GM19328 (cell line): ENCODE data around the gene NPL.

ENCODE experiments used
- ATAC-seq: cut with Tn5 transposase; IDR thresholded peaks from one replicate; pipeline ENCODE4 v1.9.1; 2021; ENCODE audit warnings: mild to moderate bottlenecking, moderate library complexity; ENCODE audit not compliant: unreplicated experiment

Gene NPL

DNA sequence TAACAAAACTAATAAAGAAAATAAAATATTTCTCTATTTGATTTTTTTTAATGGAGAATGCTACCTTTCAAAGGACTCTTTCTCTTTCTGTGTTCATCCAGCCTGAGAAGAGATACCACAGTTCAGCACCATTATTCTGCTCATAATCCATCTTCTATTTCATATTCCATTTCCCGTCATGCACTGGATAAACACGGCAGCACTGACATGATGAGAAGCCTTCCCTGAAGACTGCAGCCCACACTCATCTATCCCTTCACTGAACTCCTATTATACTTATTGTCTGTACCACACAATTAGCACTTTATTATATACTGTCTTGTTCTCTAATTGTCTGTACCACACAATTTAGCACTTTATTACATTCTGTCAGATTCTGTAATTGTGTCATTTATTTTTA is 10.7 kb upstream of the NPL start:
- no peak for ATAC-seq

DNA sequence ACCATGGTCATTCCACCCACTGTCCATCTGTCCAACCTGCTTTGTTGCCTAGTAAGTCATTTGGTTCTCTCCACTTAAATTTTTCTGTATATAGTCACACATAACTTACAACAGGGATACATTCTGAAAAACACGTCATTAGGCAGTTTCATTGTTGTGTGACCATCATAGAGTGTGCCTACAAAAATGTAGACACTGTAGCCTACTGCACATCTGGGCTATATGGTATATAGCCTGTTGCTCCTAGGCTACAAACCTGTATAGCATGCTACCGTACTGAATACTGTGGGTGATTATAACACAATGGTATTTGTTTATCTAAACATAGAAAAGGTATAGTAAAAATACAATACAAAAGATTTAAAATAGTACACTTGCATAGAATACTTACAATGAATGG is 10.0 kb upstream of the NPL start:
- ATAC-seq, result no peak

DNA sequence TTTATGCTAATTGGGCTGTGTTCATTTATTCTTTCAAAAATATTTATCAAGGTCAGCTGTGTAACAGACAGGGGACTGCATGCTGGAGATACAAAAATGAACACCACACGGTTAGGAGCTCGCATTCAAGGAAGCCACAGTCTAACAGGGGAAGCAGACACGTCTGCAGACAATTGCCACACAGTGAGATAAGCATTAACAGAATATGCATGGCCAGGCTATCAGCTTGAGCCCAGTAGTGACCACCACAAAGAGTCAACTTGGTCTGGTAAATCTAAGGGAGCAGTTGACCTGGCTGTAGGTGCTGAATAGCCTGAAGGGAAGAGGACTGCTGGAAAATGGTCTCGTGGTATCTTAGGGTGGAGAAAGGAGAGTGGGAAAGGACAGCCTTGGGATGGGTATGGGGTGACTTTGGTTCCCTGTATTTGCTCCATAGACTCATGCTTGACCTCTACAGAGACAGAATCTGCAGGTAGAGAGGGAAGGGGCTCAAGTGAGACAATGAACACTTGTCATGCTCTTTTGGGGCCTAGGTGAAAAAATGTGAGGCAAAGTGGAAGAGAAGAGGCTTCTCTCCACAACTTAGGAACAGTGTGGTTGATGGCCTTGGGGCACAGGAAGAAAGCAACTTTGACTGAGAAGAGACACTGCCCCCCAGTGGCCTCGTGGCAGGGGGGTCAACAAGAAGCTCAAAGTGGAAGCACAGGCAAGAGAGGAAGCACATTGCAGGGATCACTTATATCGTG is 7.6 kb upstream of the NPL start:
- no peak for ATAC-seq

DNA sequence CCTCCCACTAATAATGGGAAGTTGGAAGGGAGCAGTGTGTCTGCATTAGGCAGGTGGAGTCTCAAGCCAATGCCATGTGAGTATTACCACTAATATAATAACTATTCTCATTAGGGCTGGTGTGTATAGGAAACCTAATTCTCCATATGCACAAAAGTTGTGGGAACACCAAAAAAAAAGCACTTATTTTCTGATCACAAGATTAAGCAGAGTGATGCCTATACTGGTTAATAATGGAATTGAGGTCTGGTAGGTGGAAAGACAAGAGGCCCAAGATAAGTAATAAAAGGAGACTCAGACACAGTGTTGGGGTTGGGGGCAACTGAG is 7.0 kb upstream of the NPL start:
- ATAC-seq, result no peak

DNA sequence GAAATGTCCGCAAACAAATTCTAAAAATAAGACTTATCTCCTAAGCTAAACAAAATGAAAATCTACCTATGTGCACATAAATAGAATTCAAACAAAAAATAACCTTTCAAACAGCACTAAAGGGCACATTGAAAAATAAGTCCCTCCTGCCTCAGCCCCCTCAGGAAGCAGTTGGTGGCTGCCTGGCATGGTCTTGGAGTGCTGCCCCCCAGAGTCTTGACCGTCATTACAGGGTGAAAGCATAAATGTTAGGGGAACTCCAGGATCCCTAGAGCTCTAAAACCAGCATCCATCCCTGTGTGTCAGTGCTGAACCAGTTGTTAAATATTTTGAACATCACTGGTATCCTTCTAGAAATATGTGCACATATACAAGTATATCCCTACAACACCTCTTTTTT is 6.5 kb upstream of the NPL start:
- ATAC-seq, result no peak

DNA sequence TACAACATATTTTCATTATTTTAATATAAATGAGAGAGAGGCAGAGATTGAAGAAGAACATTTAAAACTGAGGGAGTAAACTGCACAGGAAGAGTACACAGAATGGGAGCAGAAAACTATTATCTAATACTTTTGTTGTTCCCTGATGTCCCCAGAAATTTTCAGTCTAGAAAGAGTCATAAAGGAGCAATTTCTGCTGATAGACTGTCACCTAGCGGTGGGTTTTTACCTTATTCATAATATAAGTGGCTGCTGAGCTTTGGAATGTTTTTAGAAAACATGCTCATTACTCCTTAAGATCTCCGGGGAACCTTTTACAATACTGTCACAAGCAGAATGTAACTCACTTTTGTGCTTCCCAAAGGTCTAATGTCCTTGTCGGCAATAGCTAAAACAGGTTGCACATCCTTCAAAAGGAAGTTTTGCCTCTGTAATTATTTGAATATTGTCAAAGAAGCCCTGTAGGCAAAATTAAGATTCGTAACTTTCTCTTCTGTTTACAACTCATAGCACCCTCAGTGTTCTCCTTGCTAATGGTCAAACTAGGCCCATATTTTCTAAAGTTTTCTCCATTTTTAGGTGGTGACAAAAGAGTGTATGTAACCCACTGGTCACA is 4.9 kb upstream of the NPL start:
- no peak for ATAC-seq

DNA sequence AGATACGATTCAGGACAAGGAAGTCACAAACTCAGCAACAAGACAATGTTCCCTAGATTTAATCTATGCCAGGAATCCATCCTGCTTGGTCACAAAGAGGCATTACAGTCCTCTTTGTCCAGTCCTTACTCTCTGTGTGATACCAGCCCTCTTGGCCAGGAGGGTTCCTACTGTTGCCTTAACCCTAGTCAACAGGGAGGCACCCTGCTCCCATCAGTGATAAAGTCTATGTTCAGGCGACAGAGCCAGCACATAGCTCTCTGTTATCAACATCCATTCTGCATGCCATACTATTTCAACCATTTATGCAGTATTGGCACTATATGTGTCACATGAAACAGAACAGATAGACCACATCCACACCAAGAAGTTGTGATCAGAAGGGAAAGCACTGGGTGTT is 4.4 kb upstream of the NPL start:
- no peak for ATAC-seq

DNA sequence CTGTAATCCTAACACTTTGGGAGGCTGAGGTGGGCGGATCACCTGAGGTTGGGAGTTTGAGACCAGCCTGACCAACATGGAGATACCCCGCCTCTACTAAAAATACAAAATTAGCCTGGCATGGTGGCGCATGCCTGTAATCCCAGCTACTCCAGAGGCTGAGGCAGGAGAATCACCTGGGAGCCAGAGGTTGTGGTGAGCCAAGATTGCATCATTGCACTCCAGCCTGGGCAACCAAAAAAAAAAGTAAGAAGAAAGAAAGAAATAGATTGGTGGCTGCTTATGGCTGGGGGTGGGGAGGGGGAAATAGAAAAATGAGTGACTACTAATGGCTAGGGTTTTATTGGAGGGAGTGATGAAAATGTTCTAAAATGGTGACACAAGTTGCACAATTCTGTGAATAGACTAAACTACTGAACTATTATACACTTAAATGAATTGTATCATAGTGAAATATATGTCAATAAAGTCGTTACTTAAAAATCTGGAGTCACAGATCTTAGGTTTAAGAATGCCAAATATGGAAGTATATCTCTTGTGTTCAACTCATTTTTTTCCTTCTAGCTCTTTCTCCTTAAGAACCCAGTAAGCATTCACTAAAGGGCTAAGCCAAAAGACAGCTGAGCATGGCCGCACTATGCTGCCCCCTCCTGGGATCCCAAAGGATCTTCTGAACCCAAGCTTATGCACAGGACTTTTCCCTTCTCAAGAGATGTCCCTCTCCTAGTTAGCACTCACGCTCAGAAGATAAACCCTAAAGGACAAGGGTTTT is 3.2 kb upstream of the NPL start:
- ATAC-seq, result no peak

DNA sequence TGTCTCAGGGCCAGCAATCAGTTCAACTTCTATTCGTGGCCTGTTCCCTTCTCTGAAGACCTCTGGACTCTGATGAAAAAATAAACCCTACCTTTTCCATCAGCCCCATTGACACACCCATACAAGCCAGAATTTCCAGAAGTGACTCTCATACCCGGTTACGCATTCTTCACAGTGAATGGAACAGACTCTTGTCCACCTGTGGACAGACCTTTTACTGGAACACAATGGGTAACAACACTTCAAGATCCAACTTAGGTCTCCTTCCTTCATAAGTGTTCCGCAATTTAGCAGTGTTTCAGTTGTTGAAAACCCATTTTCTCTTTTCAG is 2.6 kb upstream of the NPL start:
- no peak for ATAC-seq

DNA sequence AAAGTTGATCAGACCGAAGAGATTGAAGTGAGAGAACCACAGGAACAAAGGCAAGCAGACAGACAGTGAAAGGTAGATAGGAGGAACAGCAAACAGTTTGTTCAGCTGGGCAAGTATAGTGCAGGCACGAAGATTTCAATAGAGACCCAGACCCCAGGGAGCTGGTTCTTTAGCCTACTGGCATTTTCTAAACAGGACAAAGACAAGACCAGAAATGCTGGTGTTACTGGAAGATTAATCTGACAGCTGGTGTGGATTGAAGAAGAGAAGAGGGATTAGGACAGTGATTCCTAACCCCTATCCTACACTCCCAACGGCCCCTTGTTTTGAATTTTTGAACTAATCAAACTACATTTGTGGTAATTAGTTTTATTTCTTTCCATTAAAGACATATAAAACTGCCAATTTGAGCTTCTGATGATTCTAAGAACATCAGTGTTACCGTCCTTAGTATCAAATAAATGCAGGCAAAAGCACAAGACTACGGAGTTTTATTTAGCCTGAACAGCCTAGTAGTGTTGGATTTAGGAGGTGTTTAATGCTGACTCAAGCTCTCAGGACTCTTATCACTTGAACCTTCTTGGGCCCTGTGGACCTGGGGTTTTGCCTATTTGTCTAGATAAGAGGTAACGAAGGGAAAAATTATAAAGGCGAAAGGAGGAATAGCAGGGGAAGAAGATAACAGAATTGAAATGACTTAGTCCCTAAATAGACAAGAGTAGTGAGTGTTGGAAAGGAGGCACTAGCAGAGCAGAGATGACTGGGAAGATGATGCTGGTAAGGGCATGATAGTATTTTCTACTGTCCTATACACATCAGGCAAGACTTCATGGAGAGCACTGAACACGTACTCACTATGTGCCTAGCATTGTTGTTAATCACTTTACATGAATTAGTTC is 2.0 kb downstream of the NPL start:
- ATAC-seq, result no peak

DNA sequence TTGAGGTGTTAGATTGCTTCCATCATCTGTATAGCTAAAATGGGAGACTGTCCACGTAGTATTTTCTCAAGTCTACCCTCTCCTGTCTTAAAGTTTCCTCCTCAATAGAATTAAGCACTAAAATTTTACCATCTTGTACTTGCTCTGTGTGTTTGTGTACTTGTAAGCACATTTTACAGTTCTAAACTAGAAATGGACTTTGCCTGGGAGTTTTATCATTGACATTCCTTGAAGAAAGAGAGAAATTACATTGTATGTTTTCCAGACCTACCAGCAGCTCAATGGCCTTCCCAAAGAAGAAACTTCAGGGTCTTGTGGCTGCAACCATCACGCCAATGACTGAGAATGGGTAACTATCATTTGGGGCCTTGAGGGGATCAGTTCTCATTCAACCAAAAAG is 4.5 kb downstream of the NPL start:
- ATAC-seq, result no peak

DNA sequence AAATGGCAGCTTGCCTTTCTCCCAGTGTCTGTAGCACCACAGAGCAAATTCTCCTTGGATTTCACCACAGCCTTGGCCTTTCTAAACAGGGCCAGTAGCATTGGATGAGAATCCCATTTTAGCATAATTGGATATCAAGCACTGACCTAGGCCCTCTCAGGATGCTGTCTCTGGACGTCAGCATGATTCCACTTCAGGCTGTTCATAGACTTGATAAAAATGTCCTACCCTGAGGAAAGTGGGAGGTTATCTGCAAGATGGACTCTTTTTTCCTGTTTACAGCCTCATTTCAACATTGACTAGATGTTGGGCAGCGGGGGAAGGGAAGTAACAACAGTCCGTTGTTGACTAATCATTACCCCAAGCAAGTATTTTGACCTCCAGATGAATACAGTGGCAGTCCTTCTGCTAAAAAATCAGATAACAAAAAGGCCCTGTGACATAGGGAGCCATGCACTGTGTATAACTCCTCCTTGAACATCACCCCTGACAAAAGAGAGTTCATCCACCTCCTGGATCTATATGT is 5.2 kb downstream of the NPL start:
- ATAC-seq, result no peak

DNA sequence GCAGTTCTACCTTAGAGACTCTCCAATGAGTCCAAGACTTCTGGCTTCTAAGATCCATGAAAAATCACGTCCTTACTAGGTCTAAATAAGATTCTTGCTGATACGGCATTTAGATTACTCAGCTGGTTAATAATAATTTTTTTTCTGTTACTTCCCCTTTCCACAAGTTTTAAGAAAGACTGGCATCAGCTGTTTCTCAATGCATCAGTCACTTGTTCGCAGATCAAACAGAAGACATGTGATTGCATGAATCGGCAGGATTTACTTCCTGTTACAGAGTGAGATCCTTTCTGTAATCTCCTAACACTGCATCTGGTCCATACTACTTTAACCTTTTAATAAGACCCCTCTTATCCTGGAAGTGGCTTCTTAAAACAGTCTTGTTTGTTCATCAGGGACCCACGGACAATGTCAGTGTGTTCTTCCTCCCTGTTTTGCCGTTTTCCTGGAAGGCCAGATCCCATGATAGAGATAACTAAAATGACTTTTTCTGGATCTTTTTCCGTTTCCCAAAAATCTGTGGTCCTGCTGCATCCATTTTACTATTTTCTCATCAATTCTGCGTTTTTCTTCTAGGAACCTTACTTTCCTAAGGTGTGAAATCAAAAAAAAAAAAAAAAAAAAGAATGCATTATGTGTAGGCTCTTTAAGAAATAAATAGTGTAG is 6.1 kb downstream of the NPL start:
- no peak for ATAC-seq

DNA sequence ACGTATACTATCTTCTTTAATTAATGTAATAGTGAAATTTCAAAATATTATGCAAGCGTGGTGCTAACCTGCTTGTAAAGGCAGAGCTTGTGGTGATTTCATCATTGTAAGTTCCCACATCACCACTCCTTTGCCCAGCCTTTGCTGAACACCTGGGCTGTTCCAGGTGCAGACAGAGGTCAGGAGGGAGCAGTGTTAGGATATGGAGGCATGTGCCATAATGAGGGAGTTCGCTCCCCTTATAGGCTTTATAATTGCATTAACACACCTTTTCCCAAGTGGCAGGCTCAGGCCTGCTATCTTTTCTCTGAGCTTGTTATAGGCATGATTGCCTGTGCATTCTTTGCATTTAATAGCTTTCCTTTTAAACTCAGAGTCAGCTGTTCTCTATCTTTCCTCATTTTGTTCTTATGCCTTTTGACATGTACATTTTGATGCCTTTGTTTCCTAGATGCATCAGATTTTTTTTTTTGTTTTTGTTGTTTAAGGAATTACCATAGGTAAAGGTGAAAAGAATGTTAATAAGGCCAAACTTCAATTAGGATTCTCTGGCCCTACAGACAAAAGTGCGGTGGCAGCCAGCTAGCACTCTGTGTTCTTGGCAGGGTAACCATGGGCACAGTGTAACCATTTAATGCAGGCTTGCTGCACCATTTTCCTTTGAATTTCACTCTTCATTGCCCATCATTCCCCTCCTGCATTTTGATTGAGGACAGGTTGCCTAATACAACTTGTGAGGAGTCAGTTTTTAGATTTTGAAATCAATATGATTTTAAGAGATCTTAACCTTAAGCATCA is 12.6 kb downstream of the NPL start:
- ATAC-seq, result no peak

DNA sequence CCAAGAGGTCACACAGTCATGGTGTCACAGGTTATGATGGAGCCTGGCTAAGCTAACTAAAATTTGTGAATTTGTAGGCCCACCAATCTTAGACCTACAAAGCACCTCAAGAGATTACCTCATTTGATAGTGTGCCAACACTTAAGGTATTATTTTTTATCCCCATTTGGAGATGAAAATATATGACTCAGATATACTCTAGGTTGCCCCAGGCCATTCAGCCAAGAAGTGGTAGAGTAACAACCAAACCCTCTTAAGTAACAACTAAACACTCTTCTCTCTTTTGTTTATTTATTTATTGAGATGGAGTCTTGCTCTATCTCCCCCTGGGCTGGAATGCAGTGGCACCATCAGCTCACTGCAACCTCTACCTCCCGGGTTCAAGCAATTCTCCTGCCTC is 14.3 kb downstream of the NPL start:
- ATAC-seq, result no peak

DNA sequence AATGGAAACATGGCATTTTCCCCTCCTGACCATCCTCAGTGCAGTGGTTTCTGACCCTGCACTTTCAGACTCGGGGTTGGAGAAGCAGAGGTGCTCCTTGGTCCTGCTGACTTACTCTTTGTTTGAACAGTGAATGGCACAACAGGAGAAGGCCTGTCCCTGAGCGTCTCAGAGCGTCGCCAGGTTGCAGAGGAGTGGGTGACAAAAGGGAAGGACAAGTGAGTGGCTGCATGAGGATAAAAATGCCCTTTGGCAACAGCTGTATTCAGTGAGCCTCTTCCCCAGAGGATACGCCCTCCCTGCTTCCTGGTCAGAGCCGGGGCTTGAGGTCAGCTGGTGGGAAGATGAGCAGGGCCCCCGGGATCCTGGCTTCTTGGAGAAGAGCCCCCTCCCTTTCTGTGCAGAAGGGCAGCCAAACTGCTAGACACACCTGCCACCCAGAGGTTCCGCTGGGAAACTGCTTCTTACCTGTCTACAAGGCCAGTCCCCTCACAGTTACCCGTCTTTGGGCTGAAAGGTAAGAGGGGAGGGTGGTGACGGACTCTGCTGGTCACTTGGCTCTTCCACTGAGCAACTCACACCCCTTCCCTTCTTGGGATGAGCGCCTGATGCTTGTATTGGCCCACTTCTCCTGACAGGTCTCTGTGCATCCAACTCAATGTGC is 16.6 kb downstream of the NPL start:
- no peak for ATAC-seq

DNA sequence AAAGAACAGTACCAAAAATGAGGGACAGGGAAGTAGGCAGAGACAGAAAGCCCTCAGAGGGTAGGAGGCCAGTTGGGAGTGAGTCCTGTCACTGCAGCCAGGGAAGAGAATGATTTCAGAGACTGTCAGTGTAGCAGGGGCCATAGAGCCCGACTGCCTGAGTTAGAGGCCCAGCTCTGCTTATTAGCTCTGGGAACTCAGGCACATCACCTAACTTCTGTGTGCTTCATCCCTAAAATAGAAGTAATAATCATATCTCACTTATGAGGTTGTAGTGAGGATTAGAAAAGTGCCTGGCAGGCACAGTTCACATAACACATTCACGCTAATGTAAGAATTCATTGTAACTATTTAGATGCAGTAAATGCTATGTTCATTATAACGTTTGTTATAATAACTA is 18.3 kb downstream of the NPL start:
- ATAC-seq, result no peak

DNA sequence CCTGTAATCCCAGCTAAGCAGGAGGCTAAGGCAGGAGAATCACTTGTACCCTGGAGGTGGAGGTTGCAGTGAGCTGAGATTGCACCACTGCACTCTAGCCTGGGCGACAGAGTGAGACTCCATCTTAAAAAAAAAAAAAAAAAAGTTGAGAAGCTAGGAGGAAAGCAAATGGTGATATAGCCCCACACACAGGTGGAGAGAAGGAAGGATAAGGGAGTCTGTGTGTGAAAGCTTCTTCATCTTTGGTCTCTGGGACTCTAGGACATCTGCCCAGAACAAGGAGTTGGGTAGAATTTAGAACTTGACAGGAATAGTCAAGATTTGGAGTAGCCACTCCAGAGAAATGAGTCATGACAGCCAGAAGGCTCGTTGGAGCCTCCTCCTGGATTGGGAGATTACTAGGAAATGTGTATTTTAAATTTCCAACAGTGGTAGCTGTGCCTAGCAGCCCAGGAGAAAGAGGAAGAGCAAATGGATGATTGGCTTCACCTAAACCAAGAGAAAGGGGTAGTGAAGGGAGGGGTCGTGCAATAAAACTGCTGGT is 19.9 kb downstream of the NPL start:
- no peak for ATAC-seq
